BLaER1 treated with 17β-estradiol and CSF1 and Interleukin-3, amounts not matched to agents 10 nM and 100 nM (cell line): ENCODE results near the gene ETV1.

ENCODE experiments used
- H3K27ac ChIP-seq, 11 experiments: shearing (Covaris generic); formaldehyde crosslinking; 2 replicates each; pipeline ENCODE4 v1.8.1; 2022
- H3K27me3 ChIP-seq, 11 experiments: shearing (Covaris generic); formaldehyde crosslinking; 2 replicates each; pipeline ENCODE4 v1.8.1; 2022
- H3K36me3 ChIP-seq, 11 experiments: shearing (Covaris generic); formaldehyde crosslinking; 2 replicates each; pipeline ENCODE4 v1.8.1; 2022
- H3K4me1 ChIP-seq, 10 experiments: shearing (Covaris generic); formaldehyde crosslinking; 2 replicates each; pipeline ENCODE4 v1.8.1; 2022
- H3K4me2 ChIP-seq, 11 experiments: shearing (Covaris generic); formaldehyde crosslinking; 2 replicates each; pipeline ENCODE4 v1.8.1; 2022
- H3K4me3 ChIP-seq, 10 experiments: shearing (Covaris generic); formaldehyde crosslinking; 2 replicates each; pipeline ENCODE4 v1.8.1; 2022
- H3K9ac ChIP-seq, 11 experiments: shearing (Covaris generic); formaldehyde crosslinking; 2 replicates each; pipeline ENCODE4 v1.8.1; 2022
- H3K9me3 ChIP-seq, 11 experiments: shearing (Covaris generic); formaldehyde crosslinking; replicated peaks in 1 of 11; 2 replicates each; pipeline ENCODE4 v1.8.1; 2022
- H4K20me1 ChIP-seq, 11 experiments: shearing (Covaris generic); formaldehyde crosslinking; 2 replicates each; pipeline ENCODE4 v1.8.1; 2022
- Cebpa-rat ChIP-seq, 11 experiments: shearing (Covaris generic); IDR thresholded peaks; 2 replicates each; pipeline ENCODE4 v1.8.1; 2022

The ETV1 gene

GRCh38 chr7:13989126-13989948 is at the start of gene ETV1:
TSS of gene ETV1 (minus strand) at chr7:13989666. CDS start at chr7:13989052, 614 bp downstream.
- H3K27ac ChIP-seq: peak within 1 kb of the TSS; percentile 70 to 95 (median 86)
- H3K9me3 ChIP-seq: no peaks in the 10 kb centered on the region
- no peaks in the 10 kb centered on the region for H3K27me3 ChIP-seq
- H3K4me1 ChIP-seq: peaks cover 17 to 24% (median 21%) of the 10 kb centered on the region in 10 experiments
- H4K20me1 ChIP-seq: no peaks in the 10 kb centered on the region
- peak within 1 kb of the TSS; percentile 82 to 97 (median 94) for H3K4me2 ChIP-seq
- peak within 1 kb of the TSS; percentile 59 to 80 (median 74) for H3K4me3 ChIP-seq
- H3K9ac ChIP-seq: peak within 1 kb of the TSS; percentile 75 to 92 (median 84)
- no peak for TF ChIP-seq Cebpa-rat (IDR thresholded peaks at IDR 0.05)
- no peaks in the 10 kb centered on the region for H3K36me3 ChIP-seq

GRCh38 chr7:14024406-14024805 is 34.9 kb upstream of the ETV1 start:
- no peak overlapping the region for H3K9ac ChIP-seq
- no peaks in the 10 kb centered on the region for H3K36me3 ChIP-seq
- no peaks in the 10 kb centered on the region for H3K4me1 ChIP-seq
- H3K4me2 ChIP-seq: no peak overlapping the region
- H3K4me3 ChIP-seq: no peak overlapping the region
- no peaks in the 10 kb centered on the region for H3K9me3 ChIP-seq
- no peak for TF ChIP-seq Cebpa-rat (IDR thresholded peaks at IDR 0.05)
- no peaks in the 10 kb centered on the region for H3K27me3 ChIP-seq
- H4K20me1 ChIP-seq: no peaks in the 10 kb centered on the region
- no peak overlapping the region for H3K27ac ChIP-seq

- Histone ChIP-seq H4K20me1 (no peaks in the 10 kb centered on the region), H3K36me3 (no peaks in the 10 kb centered on the region), H3K27ac (no peak overlapping the region), H3K4me2 (no peak overlapping the region), H3K4me1 (no peaks in the 10 kb centered on the region), H3K9ac (no peak overlapping the region), H3K9me3 (no peaks in the 10 kb centered on the region), H3K27me3 (no peaks in the 10 kb centered on the region), H3K4me3 (no peak overlapping the region)
- no peak for TF ChIP-seq Cebpa-rat (IDR thresholded peaks at IDR 0.05)
Observed at GRCh38 chr7:14023838-14024237, 34.4 kb upstream of the ETV1 start.

- H3K4me1 ChIP-seq: no peaks in the 10 kb centered on the region
- no peaks in the 10 kb centered on the region for H3K36me3 ChIP-seq
- no peaks in the 10 kb centered on the region for H3K9me3 ChIP-seq
- no peaks in the 10 kb centered on the region for H3K27me3 ChIP-seq
- no peak overlapping the region for H3K27ac ChIP-seq
- H3K4me3 ChIP-seq: no peak overlapping the region
- no peak overlapping the region for H3K4me2 ChIP-seq
- H3K9ac ChIP-seq: no peak overlapping the region
- no peaks in the 10 kb centered on the region for H4K20me1 ChIP-seq
- TF ChIP-seq Cebpa-rat (IDR thresholded peaks at IDR 0.05): no peak
Observed at GRCh38 chr7:14023342-14023741, 33.9 kb upstream of the ETV1 start.

GRCh38 chr7:14021069-14021468 is 31.6 kb upstream of the ETV1 start:
- no peak for TF ChIP-seq Cebpa-rat (IDR thresholded peaks at IDR 0.05)
- Histone ChIP-seq H3K27ac (no peak overlapping the region), H3K9ac (no peak overlapping the region), H3K27me3 (no peaks in the 10 kb centered on the region), H3K4me2 (no peak overlapping the region), H3K4me1 (no peaks in the 10 kb centered on the region), H4K20me1 (no peaks in the 10 kb centered on the region), H3K4me3 (no peak overlapping the region), H3K36me3 (no peaks in the 10 kb centered on the region), H3K9me3 (no peaks in the 10 kb centered on the region)

- H3K4me2 ChIP-seq: no peak overlapping the region
- TF ChIP-seq Cebpa-rat (IDR thresholded peaks at IDR 0.05): no peak
- H3K9me3 ChIP-seq: no peaks in the 10 kb centered on the region
- no peak overlapping the region for H3K9ac ChIP-seq
- no peaks in the 10 kb centered on the region for H3K27me3 ChIP-seq
- no peak overlapping the region for H3K27ac ChIP-seq
- H3K4me3 ChIP-seq: no peak overlapping the region
- H3K4me1 ChIP-seq: no peaks in the 10 kb centered on the region
- H4K20me1 ChIP-seq: no peaks in the 10 kb centered on the region
- no peaks in the 10 kb centered on the region for H3K36me3 ChIP-seq
Observed at GRCh38 chr7:14020339-14020900, 31.0 kb upstream of the ETV1 start.

GRCh38 chr7:14018751-14019150 is 29.3 kb upstream of the ETV1 start:
- no peak for TF ChIP-seq Cebpa-rat (IDR thresholded peaks at IDR 0.05)
- Histone ChIP-seq H3K36me3 (no peaks in the 10 kb centered on the region), H3K9ac (no peak overlapping the region), H4K20me1 (no peaks in the 10 kb centered on the region), H3K9me3 (no peaks in the 10 kb centered on the region), H3K27ac (no peak overlapping the region), H3K4me3 (no peak overlapping the region), H3K4me2 (no peak overlapping the region), H3K27me3 (no peaks in the 10 kb centered on the region), H3K4me1 (no peaks in the 10 kb centered on the region)

GRCh38 chr7:14016950-14017349 is 27.5 kb upstream of the ETV1 start:
- Histone ChIP-seq H4K20me1 (no peaks in the 10 kb centered on the region), H3K9ac (no peak overlapping the region), H3K4me1 (no peaks in the 10 kb centered on the region), H3K36me3 (no peaks in the 10 kb centered on the region), H3K4me3 (no peak overlapping the region), H3K9me3 (no peaks in the 10 kb centered on the region), H3K27me3 (no peaks in the 10 kb centered on the region), H3K27ac (no peak overlapping the region), H3K4me2 (no peak overlapping the region)
- TF ChIP-seq Cebpa-rat (IDR thresholded peaks at IDR 0.05): no peak

GRCh38 chr7:14013898-14014297 is 24.4 kb upstream of the ETV1 start:
- Histone ChIP-seq H3K4me2 (no peak overlapping the region), H3K9me3 (no peaks in the 10 kb centered on the region), H3K4me1 (no peaks in the 10 kb centered on the region), H3K27ac (no peak overlapping the region), H3K9ac (no peak overlapping the region), H3K27me3 (no peaks in the 10 kb centered on the region), H3K36me3 (no peaks in the 10 kb centered on the region), H4K20me1 (no peaks in the 10 kb centered on the region), H3K4me3 (no peak overlapping the region)
- TF ChIP-seq Cebpa-rat (IDR thresholded peaks at IDR 0.05): no peak
